Tracheal epithelial cell (primary cell): ENCODE data around the gene TOM1L1. TPM values are rescaled to one million over a fixed set of nuclear protein-coding genes. Genes with fewer than 3 reads are reported as not detected.

Source experiments
- total RNA-seq: library from RNA; depleted of rRNA; stranded (reverse); fragments of >200 nt; gene quantifications from 2 replicates; pipeline ENCODE4 v1.2.1, GENCODE V29; 2014

TOM1L1 gene, protein sequence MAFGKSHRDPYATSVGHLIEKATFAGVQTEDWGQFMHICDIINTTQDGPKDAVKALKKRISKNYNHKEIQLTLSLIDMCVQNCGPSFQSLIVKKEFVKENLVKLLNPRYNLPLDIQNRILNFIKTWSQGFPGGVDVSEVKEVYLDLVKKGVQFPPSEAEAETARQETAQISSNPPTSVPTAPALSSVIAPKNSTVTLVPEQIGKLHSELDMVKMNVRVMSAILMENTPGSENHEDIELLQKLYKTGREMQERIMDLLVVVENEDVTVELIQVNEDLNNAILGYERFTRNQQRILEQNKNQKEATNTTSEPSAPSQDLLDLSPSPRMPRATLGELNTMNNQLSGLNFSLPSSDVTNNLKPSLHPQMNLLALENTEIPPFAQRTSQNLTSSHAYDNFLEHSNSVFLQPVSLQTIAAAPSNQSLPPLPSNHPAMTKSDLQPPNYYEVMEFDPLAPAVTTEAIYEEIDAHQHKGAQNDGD
- 62.0 and 77.4 TPM in 2 replicates for total RNA-seq

DNA sequence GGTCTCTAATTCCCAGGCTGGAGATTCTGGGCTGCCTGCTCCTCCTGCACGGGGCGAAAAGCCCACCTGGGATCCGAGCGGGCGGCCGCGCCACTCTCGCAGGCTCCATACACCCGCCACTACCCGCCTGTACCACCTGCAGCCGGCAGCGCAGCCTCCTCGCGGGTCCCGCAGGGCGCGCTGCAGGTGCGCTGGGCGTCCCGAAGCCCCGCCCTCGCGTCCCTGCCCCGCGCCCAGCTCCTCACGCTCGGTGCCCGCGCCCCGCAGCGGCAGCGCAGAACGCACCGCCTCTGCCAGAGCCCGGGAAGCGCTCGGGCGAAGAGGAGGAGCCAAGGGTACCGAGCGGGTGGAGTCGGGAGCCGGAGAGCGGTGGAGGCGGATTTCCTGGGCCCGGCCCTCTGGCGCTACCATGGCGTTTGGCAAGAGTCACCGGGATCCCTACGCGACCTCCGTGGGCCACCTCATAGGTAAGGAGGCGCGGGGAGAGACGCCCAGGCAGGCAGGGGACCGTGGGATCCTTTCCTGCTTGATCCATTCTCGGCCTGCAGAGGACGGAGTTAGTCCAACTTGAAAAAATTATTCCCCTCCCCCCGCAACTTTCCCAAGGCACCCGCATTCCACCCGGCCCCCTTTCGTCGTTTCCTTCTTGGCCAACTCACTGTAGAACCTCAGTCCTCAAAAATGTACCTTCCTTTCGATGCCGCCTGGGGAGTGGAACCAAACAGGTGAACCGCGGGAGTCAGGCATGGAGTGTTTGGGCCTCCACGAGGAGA, at the start of gene TOM1L1:
TSS of gene TOM1L1 (plus strand) at position 396 of the 773 bp plus-strand sequence. CDS start at position 410, 14 bp downstream.

DNA sequence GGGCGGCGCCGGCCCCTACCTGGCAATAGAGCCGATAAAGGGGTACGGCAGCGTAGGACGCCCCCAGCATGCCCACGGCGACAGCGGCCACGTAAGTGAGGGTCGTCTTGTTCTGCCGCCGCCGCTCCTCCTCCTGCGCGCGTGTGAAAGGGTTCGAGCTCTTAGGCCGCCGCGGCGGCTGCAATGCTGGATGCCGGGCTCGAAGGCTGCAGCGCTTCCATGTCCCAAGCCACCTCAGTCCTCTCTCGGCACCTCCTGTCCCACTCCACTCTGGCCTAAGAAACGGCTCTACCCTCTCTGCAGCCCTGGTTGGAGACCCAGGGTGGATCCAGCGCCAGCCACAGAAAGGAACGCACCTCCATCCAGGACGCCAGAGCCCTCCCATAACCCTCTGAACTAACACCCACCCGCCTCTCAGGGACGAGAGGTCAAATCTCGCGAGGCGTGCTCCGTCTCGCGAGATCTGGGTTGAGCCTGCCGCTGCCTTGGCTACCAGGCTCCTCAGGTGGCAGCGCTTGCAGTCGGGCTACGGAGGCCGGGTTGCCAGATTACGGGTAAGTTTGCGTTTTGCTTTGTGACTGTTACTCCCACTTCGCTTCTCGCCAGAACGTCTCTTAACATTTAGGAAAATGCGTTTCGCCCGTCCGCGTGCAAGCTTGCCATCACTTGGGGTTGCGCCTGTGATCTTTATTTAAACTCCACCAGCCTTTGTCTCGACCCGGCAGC, 67.8 kb downstream of the TOM1L1 start, which contains the start of the genes COX11 and STXBP4:
TSS of gene COX11 (minus strand) at position 393 of the 726 bp plus-strand sequence. CDS start at position 385, 8 bp downstream.
TSS of gene STXBP4 (plus strand) at position 504 of the 726 bp plus-strand sequence. CDS start 17,455 bp downstream, outside the sequence.

Other genes starting within 250 kb of the TOM1L1 start
- gene COX11, start 67.8 kb downstream of the TOM1L1 start, total RNA-seq: 28.1 and 83.9 TPM in 2 replicates
- 4.3 and 5.5 TPM in 2 replicates for gene STXBP4, start 67.9 kb downstream of the TOM1L1 start, total RNA-seq